ENCODE data around the gene TP53I3. TPM values are rescaled to one million over a fixed set of nuclear protein-coding genes. Genes with fewer than 3 reads are reported as not detected.
"Not testable (repeated sequence)": the region's sequence is repeated elsewhere in the genome, so short reads cannot be mapped to it uniquely, and the experiment has no call there.

The TP53I3 gene
- total and polyA plus RNA-seq, 2 of the 4 experiments (the other 2 are of a cell fraction): 25.5 to 42.2 TPM

- dilution Hi-C loops (cut with HindIII; ENCODE audit: low sequenced_read_pairs, unreplicated experiment); H3K27ac ChIP-seq (ENCODE audit: insufficient read depth, low read length); H2BK15ac ChIP-seq (ENCODE audit: low read depth, low read length); H2BK20ac ChIP-seq (ENCODE audit: low read depth, low read length); BruUV-seq (replicated peaks); H3K36me3 ChIP-seq (ENCODE audit: control insufficient read depth, insufficient read depth, low read length); H2BK5ac ChIP-seq (ENCODE audit: low read depth, low read length, poor library complexity, severe bottlenecking); H3K23ac ChIP-seq (ENCODE audit: low read depth, low read length); H4K5ac ChIP-seq (ENCODE audit: low read depth, low read length); H2BK120ac ChIP-seq (ENCODE audit: low read depth, low read length); H3K9ac ChIP-seq (ENCODE audit: low read depth, low read length); H3K56ac ChIP-seq (ENCODE audit: extremely low read depth, insufficient read depth, low read length); H3K4ac ChIP-seq (ENCODE audit: low read depth, low read length); DNase-seq; H3K14ac ChIP-seq (replicated peaks; ENCODE audit: low read depth, low read length); H3K27me3 ChIP-seq (ENCODE audit: control insufficient read depth, insufficient read depth, low read length); H3K18ac ChIP-seq (ENCODE audit: low read depth, low read length); H3K4me3 ChIP-seq (ENCODE audit: insufficient read depth, low read depth, low read length); H4K8ac ChIP-seq (ENCODE audit: low read depth in 2 of 2, low read length in 2 of 2); H2AFZ ChIP-seq (replicated peaks; ENCODE audit: low read length, poor library complexity); H3K9me3 ChIP-seq (ENCODE audit: control insufficient read depth, insufficient read depth, low read length); CTCF ChIA-PET; POLR2A ChIA-PET (ENCODE audit: unreplicated experiment); in situ Hi-C loops (cut with MboI; ENCODE audit: low sequenced_read_pairs); H4K91ac ChIP-seq (ENCODE audit: insufficient read depth, low read depth, low read length); H3K4me2 ChIP-seq (ENCODE audit: low read depth, low read length); H3K4me1 ChIP-seq (ENCODE audit: control insufficient read depth, insufficient read depth, low read length); H2AK9ac ChIP-seq (replicated peaks; ENCODE audit: low read depth, low read length, poor library complexity); H3K9me1 ChIP-seq (ENCODE audit: insufficient read depth, low read length); ATAC-seq (ENCODE audit: low read depth); H4K20me1 ChIP-seq (ENCODE audit: insufficient read depth, low read length): not testable (repeated sequence)
- intact Hi-C loops (cut with micrococcal nuclease): loop anchor here (10.0 kb wide), 1 partner anchor 98 kb away; the partner anchor contains the start of gene UBXN2A
- 100% methylated on average over 3 of the region's 6 CpGs; no CpG with 5 or more reads in 1 of the 2 experiments for WGBS, 2 experiments (ENCODE audit: extremely low coverage in 2 of 2, insufficient read length in 1 of 2)
- Histone ChIP-seq H2AK5ac (ENCODE audit: low read depth, low read length) (peak overlapping the region; percentile 28; the same call in 1 of the 2 replicates), H3K79me1 (ENCODE audit: low read depth in 1 of 2, low read length in 2 of 2) (peaks cover 10 to 28% of the 10 kb centered on the region in 2 experiments; a peak in 3 of 4 replicates)
These were observed 41.5 kb downstream of the TP53I3 start for GRCh38 chr2:24043133-24043532.
